Astrocyte (in vitro differentiated cells and primary cell): ENCODE measurements around the gene SLC4A2. TPM values are rescaled to one million over a fixed set of nuclear protein-coding genes. Genes with fewer than 3 reads are reported as not detected.

ENCODE experiments used
- DNase-seq: peaks from one replicate; pipeline ENCODE4 v3.0.0-alpha.2; 2010; ENCODE audit warnings: low read depth
- FAIRE-seq: peaks from 2 replicates; lab custom pipeline; 2011; peaks lifted over from hg19 to GRCh38; lab: Jason Lieb, UNC
- H2AFZ ChIP-seq: 2 replicates; pipeline ENCODE4 v1.6.0; 2012; ENCODE audit warnings: low read depth, low read length, inconsistent platforms
- H3K27ac ChIP-seq: 2 replicates; pipeline ENCODE4 v1.5.1; 2011; ENCODE audit warnings: low read depth, low read length, inconsistent platforms
- H3K27me3 ChIP-seq: 2 replicates; pipeline ENCODE4 v1.6.0; 2011; ENCODE audit warnings: low read length, inconsistent platforms; ENCODE audit not compliant: insufficient read depth
- H3K36me3 ChIP-seq: 2 replicates; pipeline ENCODE4 v1.5.1; 2011; ENCODE audit warnings: low read length, inconsistent platforms; ENCODE audit not compliant: insufficient read depth
- H3K4me1 ChIP-seq: 2 replicates; pipeline ENCODE4 v1.5.1; 2011; ENCODE audit warnings: low read length, inconsistent platforms; ENCODE audit not compliant: insufficient read depth
- H3K4me2 ChIP-seq: 2 replicates; pipeline ENCODE4 v1.6.0; 2012; ENCODE audit warnings: low read length, inconsistent platforms
- H3K4me3 ChIP-seq: 2 replicates; pipeline ENCODE4 v1.5.1; 2011; ENCODE audit warnings: low read depth, mild to moderate bottlenecking, low read length, inconsistent platforms; ENCODE audit not compliant: insufficient read depth
- H3K79me2 ChIP-seq: 2 replicates; pipeline ENCODE4 v1.6.0; 2012; ENCODE audit warnings: mild to moderate bottlenecking, low read length, inconsistent platforms; ENCODE audit not compliant: insufficient read depth
- H3K9ac ChIP-seq: 2 replicates; pipeline ENCODE4 v1.6.0; 2012; ENCODE audit warnings: mild to moderate bottlenecking, low read length, inconsistent platforms
- H3K9me3 ChIP-seq: 2 replicates; pipeline ENCODE4 v1.5.1; 2012; ENCODE audit warnings: low read depth, mild to moderate bottlenecking, low read length, inconsistent platforms; ENCODE audit not compliant: insufficient read depth
- H4K20me1 ChIP-seq: 2 replicates; pipeline ENCODE4 v1.6.0; 2012; ENCODE audit warnings: low read length, inconsistent platforms; ENCODE audit not compliant: insufficient read depth
- H3K27ac Mint-ChIP-seq: one replicate; pipeline ENCODE4 v1.8.0; 2021; ENCODE audit warnings: mild to moderate bottlenecking, mixed read lengths; ENCODE audit not compliant: unreplicated experiment
- H3K27me3 Mint-ChIP-seq: one replicate; pipeline ENCODE4 v1.8.0; 2021; ENCODE audit warnings: low read depth, mixed read lengths; ENCODE audit not compliant: unreplicated experiment
- H3K36me3 Mint-ChIP-seq: one replicate; pipeline ENCODE4 v1.8.0; 2021; ENCODE audit warnings: low read depth, mixed read lengths; ENCODE audit not compliant: unreplicated experiment
- H3K4me1 Mint-ChIP-seq: one replicate; pipeline ENCODE4 v1.8.0; 2021; ENCODE audit warnings: low read depth, mixed read lengths; ENCODE audit not compliant: unreplicated experiment
- H3K4me3 Mint-ChIP-seq: one replicate; pipeline ENCODE4 v1.8.0; 2021; ENCODE audit warnings: mild to moderate bottlenecking, moderate library complexity, mixed read lengths; ENCODE audit not compliant: unreplicated experiment
- H3K9me3 Mint-ChIP-seq: one replicate; pipeline ENCODE4 v1.8.0; 2021; ENCODE audit warnings: mild to moderate bottlenecking, mixed read lengths; ENCODE audit not compliant: unreplicated experiment
- EZH2 ChIP-seq: IDR thresholded peaks from 2 replicates; pipeline ENCODE4 v1.6.1; 2012; ENCODE audit warnings: mild to moderate bottlenecking, low read length, inconsistent platforms; ENCODE audit not compliant: insufficient read depth
- total RNA-seq: library from RNA; stranded (reverse); gene quantifications from 2 replicates; pipeline ENCODE4 v1.2.1, GENCODE V29; 2021
- TF ChIP-seq, protein P1 (sequence below): IDR thresholded peaks from 2 replicates; pipeline ENCODE4 v1.5.1; 2011; ENCODE audit warnings: low read depth, mild to moderate bottlenecking, inconsistent platforms, low read length, moderate library complexity; ENCODE audit not compliant: insufficient read depth

SLC4A2 gene
- total RNA-seq, 1 donor from 2014 or later: 302 TPM

- H3K4me3 ChIP-seq: no peak overlapping the region
- H3K9me3 ChIP-seq: no peaks in the 10 kb centered on the region
- DNase-seq (no peak), FAIRE-seq (no peak)
- H4K20me1 ChIP-seq: no peaks in the 10 kb centered on the region
- peaks cover 13% of the 10 kb centered on the region for H3K4me1 ChIP-seq
- no peak overlapping the region for H3K27ac ChIP-seq
- Mint-ChIP-seq H3K9me3 (peaks cover 2% of the 10 kb centered on the region), H3K27me3 (peaks cover 42% of the 10 kb centered on the region), H3K4me3 (no peak overlapping the region), H3K4me1 (peaks cover 2% of the 10 kb centered on the region), H3K36me3 (peaks cover 3% of the 10 kb centered on the region), H3K27ac (no peak overlapping the region)
- TF ChIP-seq EZH2: no peak
- TF ChIP-seq, protein P1, sequence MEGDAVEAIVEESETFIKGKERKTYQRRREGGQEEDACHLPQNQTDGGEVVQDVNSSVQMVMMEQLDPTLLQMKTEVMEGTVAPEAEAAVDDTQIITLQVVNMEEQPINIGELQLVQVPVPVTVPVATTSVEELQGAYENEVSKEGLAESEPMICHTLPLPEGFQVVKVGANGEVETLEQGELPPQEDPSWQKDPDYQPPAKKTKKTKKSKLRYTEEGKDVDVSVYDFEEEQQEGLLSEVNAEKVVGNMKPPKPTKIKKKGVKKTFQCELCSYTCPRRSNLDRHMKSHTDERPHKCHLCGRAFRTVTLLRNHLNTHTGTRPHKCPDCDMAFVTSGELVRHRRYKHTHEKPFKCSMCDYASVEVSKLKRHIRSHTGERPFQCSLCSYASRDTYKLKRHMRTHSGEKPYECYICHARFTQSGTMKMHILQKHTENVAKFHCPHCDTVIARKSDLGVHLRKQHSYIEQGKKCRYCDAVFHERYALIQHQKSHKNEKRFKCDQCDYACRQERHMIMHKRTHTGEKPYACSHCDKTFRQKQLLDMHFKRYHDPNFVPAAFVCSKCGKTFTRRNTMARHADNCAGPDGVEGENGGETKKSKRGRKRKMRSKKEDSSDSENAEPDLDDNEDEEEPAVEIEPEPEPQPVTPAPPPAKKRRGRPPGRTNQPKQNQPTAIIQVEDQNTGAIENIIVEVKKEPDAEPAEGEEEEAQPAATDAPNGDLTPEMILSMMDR: no peak
- peaks cover 29% of the 10 kb centered on the region for H3K27me3 ChIP-seq
- no peaks in the 10 kb centered on the region for H3K79me2 ChIP-seq
- no peak overlapping the region for H3K9ac ChIP-seq
- H3K36me3 ChIP-seq: no peaks in the 10 kb centered on the region
- no peak overlapping the region for H3K4me2 ChIP-seq
- H2AFZ ChIP-seq: no peak overlapping the region
Observed at GRCh38 chr7:151020231-151020630, 39.2 kb upstream of the SLC4A2 start.

DNA sequence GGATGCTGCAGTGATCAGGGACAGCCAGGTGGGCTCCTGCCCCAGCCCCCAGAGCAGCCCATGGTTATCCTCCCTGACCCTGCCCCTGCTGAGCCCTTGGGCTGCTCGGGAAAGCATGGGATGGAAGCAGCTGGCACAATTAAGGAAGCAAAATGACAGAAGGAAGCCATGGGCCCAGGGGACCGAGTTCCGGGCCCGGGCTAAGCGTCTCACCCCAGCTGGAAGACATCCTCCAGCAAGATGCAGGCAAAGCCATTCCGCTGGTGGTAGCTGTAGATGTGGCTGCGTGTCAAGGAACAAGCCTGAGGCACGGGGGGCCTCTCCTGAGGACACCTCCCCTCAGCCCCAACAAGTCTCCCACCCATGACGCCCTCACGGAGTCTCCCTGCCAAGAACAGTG, 36.2 kb upstream of the SLC4A2 start:
- no peaks in the 10 kb centered on the region for H3K9me3 ChIP-seq
- H3K4me2 ChIP-seq: no peak overlapping the region
- Mint-ChIP-seq H3K36me3 (no peaks in the 10 kb centered on the region), H3K9me3 (no peaks in the 10 kb centered on the region), H3K27ac (no peak overlapping the region), H3K4me1 (peaks cover 20% of the 10 kb centered on the region), H3K27me3 (peaks cover 20% of the 10 kb centered on the region), H3K4me3 (no peak overlapping the region)
- H2AFZ ChIP-seq: no peak overlapping the region
- no peak overlapping the region for H3K4me3 ChIP-seq
- DNase-seq (no peak), FAIRE-seq (no peak)
- peaks cover 24% of the 10 kb centered on the region for H3K27me3 ChIP-seq
- TF ChIP-seq, protein P1: no peak
- TF ChIP-seq EZH2: no peak
- no peaks in the 10 kb centered on the region for H3K79me2 ChIP-seq
- H3K4me1 ChIP-seq: peaks cover 9% of the 10 kb centered on the region
- H3K27ac ChIP-seq: no peak overlapping the region
- H3K9ac ChIP-seq: no peak overlapping the region
- no peaks in the 10 kb centered on the region for H3K36me3 ChIP-seq
- no peaks in the 10 kb centered on the region for H4K20me1 ChIP-seq

GRCh38 chr7:151024435-151025056, 34.8 kb upstream of the SLC4A2 start, which contains the start of gene ATG9B:
Gene ATG9B, minus strand, starts transcription at chr7:151024494. Its CDS starts 71 bp downstream, at chr7:151024423.
- DNase-seq (no peak), FAIRE-seq (no peak)
- Histone ChIP-seq H3K4me2 (no peak within 1 kb of the TSS), H4K20me1 (no peaks in the 10 kb centered on the region), H3K4me3 (no peak within 1 kb of the TSS), H3K9me3 (no peaks in the 10 kb centered on the region), H3K27me3 (peaks cover 17% of the 10 kb centered on the region), H3K9ac (no peak within 1 kb of the TSS), H2AFZ (no peak within 1 kb of the TSS), H3K79me2 (peaks cover 10% of the 10 kb centered on the region), H3K36me3 (no peaks in the 10 kb centered on the region), H3K27ac (no peak within 1 kb of the TSS), H3K4me1 (peaks cover 6% of the 10 kb centered on the region)
- Mint-ChIP-seq H3K4me1 (peaks cover 22% of the 10 kb centered on the region), H3K27me3 (peaks cover 13% of the 10 kb centered on the region), H3K36me3 (no peaks in the 10 kb centered on the region), H3K4me3 (no peak within 1 kb of the TSS), H3K9me3 (no peaks in the 10 kb centered on the region), H3K27ac (no peak within 1 kb of the TSS)
- no peak for TF ChIP-seq EZH2
- TF ChIP-seq, protein P1: no peak
